Measurements from ENCODE around the gene CCDC6. TPM values are rescaled to one million over a fixed set of nuclear protein-coding genes. Genes with fewer than 3 reads are reported as not detected.

Gene CCDC6
- total and polyA plus RNA-seq, 2 of the 4 experiments (the other 2 are of a cell fraction), result 21.8 to 30.8 TPM

DNA sequence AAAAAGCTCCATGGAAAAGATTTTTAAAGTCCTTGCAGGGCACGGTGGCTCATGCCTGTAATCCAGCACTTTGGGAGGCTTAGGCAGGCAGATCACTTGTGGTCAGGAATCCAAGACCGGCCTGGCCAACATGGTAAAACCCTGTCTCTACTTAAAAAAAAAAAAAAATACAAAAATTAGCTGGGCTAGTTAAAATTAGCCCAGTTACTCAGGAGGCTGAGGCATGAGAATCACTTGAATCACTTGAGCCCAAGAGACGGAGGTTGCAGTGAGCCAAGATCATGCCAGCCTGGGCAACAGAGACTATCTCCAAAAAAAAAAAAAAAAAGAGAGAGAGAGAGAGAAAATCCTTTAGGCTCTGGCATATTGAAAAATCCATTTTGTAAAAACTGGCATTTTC, 61.9 kb downstream of the CCDC6 start:
- peaks cover 3 to 10% of the 10 kb centered on the region in 2 experiments; a peak in 3 of 4 replicates for H3K79me1 ChIP-seq (ENCODE audit: low read depth in 1 of 2, low read length in 2 of 2)
- H2BK15ac ChIP-seq (ENCODE audit: low read depth, low read length), result no peak overlapping the region
- H2BK120ac ChIP-seq (ENCODE audit: low read depth, low read length), result no peak overlapping the region
- no peak overlapping the region for H3K9ac ChIP-seq (ENCODE audit: low read depth, low read length)
- H3K27me3 ChIP-seq (ENCODE audit: control insufficient read depth, insufficient read depth, low read length), result no peaks in the 10 kb centered on the region
- H2BK20ac ChIP-seq (ENCODE audit: low read depth, low read length), result no peak overlapping the region
- in situ Hi-C loops (cut with MboI; ENCODE audit: low sequenced_read_pairs) (no loop called here), intact Hi-C loops (cut with micrococcal nuclease) (no loop called here), dilution Hi-C loops (cut with HindIII; ENCODE audit: low sequenced_read_pairs, unreplicated experiment) (no loop called here)
- H3K9me1 ChIP-seq (ENCODE audit: insufficient read depth, low read length), result no peaks in the 10 kb centered on the region; the same call in 1 of the 2 replicates
- H3K36me3 ChIP-seq (ENCODE audit: control insufficient read depth, insufficient read depth, low read length), result no peaks in the 10 kb centered on the region
- H3K4me1 ChIP-seq (ENCODE audit: control insufficient read depth, insufficient read depth, low read length), result no peaks in the 10 kb centered on the region
- no peak overlapping the region for H4K5ac ChIP-seq (ENCODE audit: low read depth, low read length)
- no peak overlapping the region for H3K18ac ChIP-seq (ENCODE audit: low read depth, low read length)
- no peak for TF ChIP-seq NFE2L2 (IDR thresholded peaks at IDR 0.05; ENCODE audit: low read depth, low read length)
- no peak for TF ChIP-seq MXI1 (IDR thresholded peaks at IDR 0.05; ENCODE audit: borderline replicate concordance, low read depth, low read length)
- no peak for TF ChIP-seq SMC3 (IDR thresholded peaks at IDR 0.05; ENCODE audit: low read depth, low read length)
- no peak for TF ChIP-seq CHD1 (IDR thresholded peaks at IDR 0.05; ENCODE audit: low read depth, low read length)
- no peak for TF ChIP-seq ELK1 (IDR thresholded peaks at IDR 0.05; ENCODE audit: borderline replicate concordance, low read depth, low read length)
- TF ChIP-seq CEBPB (IDR thresholded peaks at IDR 0.05; ENCODE audit: low read depth, low read length), result no peak
- TF ChIP-seq USF2 (IDR thresholded peaks at IDR 0.05; ENCODE audit: low read depth, low read length), result no peak
- TF ChIP-seq RAD21 (IDR thresholded peaks at IDR 0.05; ENCODE audit: low read length), result no peak
- TF ChIP-seq MAZ (IDR thresholded peaks at IDR 0.05; ENCODE audit: borderline replicate concordance, low read depth, low read length), result no peak
- no peak for TF ChIP-seq BHLHE40 (IDR thresholded peaks at IDR 0.05; ENCODE audit: low read depth, low read length)
- no peak for TF ChIP-seq RFX5 (IDR thresholded peaks at IDR 0.05; ENCODE audit: low read depth, low read length)
- TF ChIP-seq FOS (IDR thresholded peaks at IDR 0.05; ENCODE audit: low read depth, low read length), result no peak
- TF ChIP-seq RCOR1 (IDR thresholded peaks at IDR 0.05; ENCODE audit: insufficient replicate concordance, low read length), result no peak
- TF ChIP-seq MAFK (IDR thresholded peaks at IDR 0.05; ENCODE audit: low read depth, low read length), result no peak
- no peak for TF ChIP-seq CTCF (conservative IDR thresholded peaks at IDR 0.05; ENCODE audit: low read depth, low read length)
- TF ChIP-seq POLR2A (IDR thresholded peaks at IDR 0.05; ENCODE audit: low read depth, low read length), result no peak
- H3K56ac ChIP-seq (ENCODE audit: extremely low read depth, insufficient read depth, low read length), result no peak overlapping the region
- CTCF ChIA-PET, result interaction anchor here (0.6 to 0.9 kb wide), 5 partner anchors 11 to 1140 kb away, joined by 3 to 5 read pairs (median 3); no protein-coding TSS in a partner anchor
- H3K23ac ChIP-seq (ENCODE audit: low read depth, low read length), result no peak overlapping the region
- H3K4ac ChIP-seq (ENCODE audit: low read depth, low read length), result no peak overlapping the region
- H2AK5ac ChIP-seq (ENCODE audit: low read depth, low read length), result no peak overlapping the region
- H3K14ac ChIP-seq (replicated peaks; ENCODE audit: low read depth, low read length), result no peak overlapping the region
- ATAC-seq (ENCODE audit: low read depth) (no peak), DNase-seq (no peak)
- no peak overlapping the region for H3K4me3 ChIP-seq (ENCODE audit: insufficient read depth, low read depth, low read length)
- no peaks in the 10 kb centered on the region for H3K9me3 ChIP-seq (ENCODE audit: control insufficient read depth, insufficient read depth, low read length)
- H4K20me1 ChIP-seq (ENCODE audit: insufficient read depth, low read length), result no peaks in the 10 kb centered on the region; the same call in 1 of the 2 replicates
- H4K8ac ChIP-seq (ENCODE audit: low read depth in 2 of 2, low read length in 2 of 2), result no peak overlapping the region
- no CpG with 5 or more reads among the region's 3 CpGs for WGBS, 2 experiments (ENCODE audit: extremely low coverage in 2 of 2, insufficient read length in 1 of 2)
- no TSS peak for BruUV-seq (replicated peaks)
- H4K91ac ChIP-seq (ENCODE audit: insufficient read depth, low read depth, low read length), result no peak overlapping the region
- POLR2A ChIA-PET (ENCODE audit: unreplicated experiment), result no interaction called here
- H3K27ac ChIP-seq (ENCODE audit: insufficient read depth, low read length), result no peak overlapping the region
- no peak overlapping the region for H2AK9ac ChIP-seq (replicated peaks; ENCODE audit: low read depth, low read length, poor library complexity)
- no peak overlapping the region for H2BK5ac ChIP-seq (ENCODE audit: low read depth, low read length, poor library complexity, severe bottlenecking)
- H2AFZ ChIP-seq (replicated peaks; ENCODE audit: low read length, poor library complexity), result no peak overlapping the region
- H3K4me2 ChIP-seq (ENCODE audit: low read depth, low read length), result no peak overlapping the region

All from IMR-90 (cell line).